GM10248 (cell line): ENCODE measurements around the gene FNBP1L.
A peak's percentile ranks its signal among the peaks of the same experiment; 100 is the strongest.

Experiments used
- CTCF ChIA-PET: fragments of 300-600 bp; sonication (Branson Sonifier 250); formaldehyde crosslinking; extraction: SDS; loops from one replicate; lab custom pipeline; 2021; ENCODE audit warnings: antibody characterized with exemption; lab: Yijun Ruan, JAX
- POLR2A ChIA-PET: fragments of 350-650 bp; sonication (Branson Sonifier 250); formaldehyde crosslinking; extraction: SDS; loops from one replicate; lab custom pipeline; 2020; ENCODE audit warnings: antibody characterized with exemption; lab: Yijun Ruan, JAX
- DNase-seq: peaks from one replicate; pipeline ENCODE4 v3.0.0; 2012; ENCODE audit errors: extremely low spot score
- TF ChIP-seq, protein P1 (sequence below): IDR thresholded peaks from 2 replicates; pipeline ENCODE4 v1.5.1; 2012; ENCODE audit warnings: mild to moderate bottlenecking, low read depth; ENCODE audit errors: extremely low read depth, missing control alignments, control extremely low read depth

The FNBP1L gene

GRCh38 chr1:93447481-93448291 lies at the start of gene FNBP1L:
FNBP1L (plus strand) TSS chr1:93448118; CDS start chr1:93448282, 164 bp downstream.
- ChIA-PET POLR2A (no interaction called here), CTCF (interaction anchor here (0.9 to 1.3 kb wide), 5 partner anchors 27 to 366 kb away, joined by 3 to 4 read pairs (median 3); no protein-coding TSS in a partner anchor)
- TF ChIP-seq, protein P1, sequence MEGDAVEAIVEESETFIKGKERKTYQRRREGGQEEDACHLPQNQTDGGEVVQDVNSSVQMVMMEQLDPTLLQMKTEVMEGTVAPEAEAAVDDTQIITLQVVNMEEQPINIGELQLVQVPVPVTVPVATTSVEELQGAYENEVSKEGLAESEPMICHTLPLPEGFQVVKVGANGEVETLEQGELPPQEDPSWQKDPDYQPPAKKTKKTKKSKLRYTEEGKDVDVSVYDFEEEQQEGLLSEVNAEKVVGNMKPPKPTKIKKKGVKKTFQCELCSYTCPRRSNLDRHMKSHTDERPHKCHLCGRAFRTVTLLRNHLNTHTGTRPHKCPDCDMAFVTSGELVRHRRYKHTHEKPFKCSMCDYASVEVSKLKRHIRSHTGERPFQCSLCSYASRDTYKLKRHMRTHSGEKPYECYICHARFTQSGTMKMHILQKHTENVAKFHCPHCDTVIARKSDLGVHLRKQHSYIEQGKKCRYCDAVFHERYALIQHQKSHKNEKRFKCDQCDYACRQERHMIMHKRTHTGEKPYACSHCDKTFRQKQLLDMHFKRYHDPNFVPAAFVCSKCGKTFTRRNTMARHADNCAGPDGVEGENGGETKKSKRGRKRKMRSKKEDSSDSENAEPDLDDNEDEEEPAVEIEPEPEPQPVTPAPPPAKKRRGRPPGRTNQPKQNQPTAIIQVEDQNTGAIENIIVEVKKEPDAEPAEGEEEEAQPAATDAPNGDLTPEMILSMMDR, result no peak

GRCh38 chr1:93399781-93400180 lies 48.1 kb upstream of the FNBP1L start:
- TF ChIP-seq, protein P1, result no peak
- ChIA-PET POLR2A (no interaction called here), CTCF (no interaction called here)
- no peak for DNase-seq

More at GRCh38 chr1:93447481-93448291, at the start of gene FNBP1L:
- peak; percentile 62 for DNase-seq

GRCh38 chr1:93408203-93408602 lies 39.7 kb upstream of the FNBP1L start:
- no peak for DNase-seq
- CTCF ChIA-PET, result no interaction called here
- POLR2A ChIA-PET, result no interaction called here
- TF ChIP-seq, protein P1, result no peak

- POLR2A ChIA-PET, result no interaction called here
- CTCF ChIA-PET, result no interaction called here
- TF ChIP-seq, protein P1, result no peak
- no peak for DNase-seq
These were observed 36.9 kb upstream of the FNBP1L start for GRCh38 chr1:93411000-93411399.

- ChIA-PET CTCF (interaction anchor here (1.1 kb wide), 1 partner anchor 13 kb away, joined by 4 read pairs; no protein-coding TSS in a partner anchor), POLR2A (no interaction called here)
- TF ChIP-seq, protein P1, result no peak
- DNase-seq, result peak; percentile 20
These were observed 33.2 kb upstream of the FNBP1L start for GRCh38 chr1:93414749-93415148.

GRCh38 chr1:93415296-93415695 lies 32.6 kb upstream of the FNBP1L start:
- DNase-seq, result no peak
- TF ChIP-seq, protein P1, result no peak
- POLR2A ChIA-PET, result no interaction called here

More at GRCh38 chr1:93415296-93415695, 32.6 kb upstream of the FNBP1L start:
- CTCF ChIA-PET, result interaction anchor here (1.1 kb wide), 1 partner anchor 13 kb away, joined by 4 read pairs; no protein-coding TSS in a partner anchor
